Astrocyte of the cerebellum (primary cell): ENCODE results near the gene SLC6A4.

Experiments
- DNase-seq: peaks from one replicate; pipeline ENCODE4 v3.0.0-alpha.2; 2011; ENCODE audit warnings: low read depth
- H3K4me3 ChIP-seq: 2 replicates; pipeline ENCODE4 v1.5.1; 2011; ENCODE audit warnings: mild to moderate bottlenecking, low read depth, low read length, moderate library complexity
- in situ Hi-C: cut with HindIII; loops from 2 replicates; pipeline ENCODE4 v1.10.0; 2017; ENCODE audit warnings: low sequenced_read_pairs
- TF ChIP-seq, protein P1 (sequence below): IDR thresholded peaks from 2 replicates; pipeline ENCODE4 v1.5.1; 2012; ENCODE audit warnings: low read length, low read depth, moderate library complexity, mild to moderate bottlenecking; ENCODE audit errors: missing control alignments

The SLC6A4 gene

DNA sequence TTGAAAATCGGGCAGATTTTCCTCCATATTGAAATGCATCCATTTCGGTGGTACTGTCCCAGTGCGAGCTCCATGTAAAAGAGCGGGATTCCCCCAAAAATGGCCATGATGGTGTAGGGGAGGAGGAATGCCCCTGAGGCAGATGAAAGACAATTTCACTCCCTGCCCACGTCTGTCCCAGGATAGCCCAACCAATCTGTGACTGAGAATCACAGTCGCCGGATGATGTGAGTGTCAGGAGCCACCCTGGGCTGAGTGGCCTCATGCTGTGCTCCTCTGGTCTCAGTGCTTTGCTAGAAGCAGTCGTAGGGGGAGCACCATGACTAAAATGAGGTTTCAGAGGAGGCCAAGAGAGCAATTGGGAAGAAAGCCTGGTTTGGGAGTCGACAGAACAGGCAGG lies 16.7 kb downstream of the SLC6A4 start:
- H3K4me3 ChIP-seq = no peak overlapping the region
- TF ChIP-seq, protein P1, sequence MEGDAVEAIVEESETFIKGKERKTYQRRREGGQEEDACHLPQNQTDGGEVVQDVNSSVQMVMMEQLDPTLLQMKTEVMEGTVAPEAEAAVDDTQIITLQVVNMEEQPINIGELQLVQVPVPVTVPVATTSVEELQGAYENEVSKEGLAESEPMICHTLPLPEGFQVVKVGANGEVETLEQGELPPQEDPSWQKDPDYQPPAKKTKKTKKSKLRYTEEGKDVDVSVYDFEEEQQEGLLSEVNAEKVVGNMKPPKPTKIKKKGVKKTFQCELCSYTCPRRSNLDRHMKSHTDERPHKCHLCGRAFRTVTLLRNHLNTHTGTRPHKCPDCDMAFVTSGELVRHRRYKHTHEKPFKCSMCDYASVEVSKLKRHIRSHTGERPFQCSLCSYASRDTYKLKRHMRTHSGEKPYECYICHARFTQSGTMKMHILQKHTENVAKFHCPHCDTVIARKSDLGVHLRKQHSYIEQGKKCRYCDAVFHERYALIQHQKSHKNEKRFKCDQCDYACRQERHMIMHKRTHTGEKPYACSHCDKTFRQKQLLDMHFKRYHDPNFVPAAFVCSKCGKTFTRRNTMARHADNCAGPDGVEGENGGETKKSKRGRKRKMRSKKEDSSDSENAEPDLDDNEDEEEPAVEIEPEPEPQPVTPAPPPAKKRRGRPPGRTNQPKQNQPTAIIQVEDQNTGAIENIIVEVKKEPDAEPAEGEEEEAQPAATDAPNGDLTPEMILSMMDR = no peak
- DNase-seq = no peak
- in situ Hi-C loops = no loop called here

DNA sequence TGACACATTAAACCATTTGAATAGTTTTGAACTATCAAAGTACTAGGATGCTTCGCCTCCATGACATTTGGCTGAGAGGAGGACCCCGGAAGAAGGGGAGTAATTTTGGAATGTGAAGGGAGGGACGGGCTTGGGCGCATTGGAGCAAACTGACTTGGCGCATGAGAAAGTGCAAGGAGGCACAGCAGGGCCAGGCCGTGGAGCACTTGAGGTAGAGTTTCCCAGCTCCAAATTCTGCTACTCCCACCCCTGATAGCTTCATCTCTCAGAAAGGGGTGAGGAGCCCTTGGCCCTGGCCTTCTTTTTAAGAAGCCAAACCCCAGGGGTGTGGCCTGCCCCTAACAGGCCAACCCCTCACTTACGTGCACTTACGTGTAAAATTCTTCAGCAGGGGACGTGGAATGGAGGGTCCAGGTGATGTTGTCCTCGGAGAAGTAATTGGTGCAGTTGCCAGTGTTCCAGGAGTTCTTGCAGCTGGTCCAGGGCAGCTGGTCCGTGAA lies 17.7 kb downstream of the SLC6A4 start:
- H3K4me3 ChIP-seq = no peak overlapping the region
- DNase-seq = no peak
- TF ChIP-seq, protein P1 = no peak
- in situ Hi-C loops = no loop called here

DNA sequence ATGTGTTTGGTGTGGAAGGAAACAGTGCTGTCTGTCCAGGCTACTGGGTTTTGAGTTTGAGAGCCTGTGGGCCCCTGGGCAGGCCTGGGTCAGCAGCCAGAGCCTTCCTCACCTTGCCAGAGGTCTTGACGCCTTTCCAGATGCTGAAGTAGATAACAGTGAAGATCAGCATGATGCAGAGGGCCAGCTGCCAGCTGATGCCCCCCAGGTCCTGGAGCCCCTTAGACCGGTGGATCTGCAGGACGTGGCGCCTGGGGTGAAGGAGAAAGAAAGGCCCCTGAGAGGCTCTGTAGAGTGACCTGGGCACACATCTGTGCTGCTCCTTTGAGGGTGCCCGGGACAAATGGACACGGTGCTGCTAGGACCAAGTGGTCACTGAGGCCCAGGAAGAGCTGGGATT lies 18.4 kb downstream of the SLC6A4 start:
- TF ChIP-seq, protein P1 = no peak
- in situ Hi-C loops = no loop called here

GRCh38 chr17:30212750-30213149 lies 22.7 kb downstream of the SLC6A4 start:
- in situ Hi-C loops = no loop called here
- H3K4me3 ChIP-seq = no peak overlapping the region
- TF ChIP-seq, protein P1 = no peak
- no peak for DNase-seq

More for the DNA sequence above, 18.4 kb downstream of the SLC6A4 start:
- no peak overlapping the region for H3K4me3 ChIP-seq
- no peak for DNase-seq

DNA sequence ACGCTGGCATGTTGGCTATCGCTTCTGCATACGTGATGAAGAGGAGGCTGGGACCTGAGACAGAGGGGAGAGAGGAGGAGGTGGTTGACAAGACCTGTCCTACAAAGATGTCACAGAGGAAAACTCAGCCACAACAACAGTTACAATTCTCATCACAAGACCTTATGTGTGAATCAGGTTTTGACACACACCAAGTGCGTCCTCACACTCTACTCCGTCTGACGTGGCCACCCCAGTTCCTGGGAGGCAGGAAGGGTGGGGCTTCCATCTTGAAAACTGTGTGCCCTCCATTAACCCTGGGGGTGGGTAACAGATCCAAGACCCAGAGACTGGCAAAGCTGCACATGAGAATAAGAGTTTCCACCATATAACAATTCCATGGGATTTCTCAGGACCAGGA lies 24.1 kb downstream of the SLC6A4 start:
- DNase-seq = no peak
- TF ChIP-seq, protein P1 = no peak
- in situ Hi-C loops = no loop called here
- H3K4me3 ChIP-seq = no peak overlapping the region

DNA sequence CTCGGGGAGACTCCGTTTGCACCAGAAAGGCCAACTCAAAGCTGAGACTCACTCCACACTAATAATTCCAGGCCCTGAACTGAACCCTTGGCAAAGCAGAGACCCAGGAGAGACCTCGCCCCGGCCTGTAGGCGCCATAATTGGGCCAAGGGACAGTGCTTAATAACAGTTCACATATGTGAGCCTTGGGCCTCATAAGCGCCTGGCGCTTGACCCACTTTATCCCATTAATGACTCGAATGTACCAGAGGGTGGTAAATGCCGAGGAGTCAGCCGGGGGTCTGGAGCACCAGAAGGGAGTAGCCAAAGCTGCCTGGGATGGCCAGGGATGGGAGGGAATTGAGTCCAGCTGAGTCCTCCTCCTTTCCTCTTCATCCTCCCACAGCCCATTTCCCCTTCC lies 24.6 kb downstream of the SLC6A4 start:
- in situ Hi-C loops = no loop called here
- TF ChIP-seq, protein P1 = no peak
- DNase-seq = no peak
- no peak overlapping the region for H3K4me3 ChIP-seq

DNA sequence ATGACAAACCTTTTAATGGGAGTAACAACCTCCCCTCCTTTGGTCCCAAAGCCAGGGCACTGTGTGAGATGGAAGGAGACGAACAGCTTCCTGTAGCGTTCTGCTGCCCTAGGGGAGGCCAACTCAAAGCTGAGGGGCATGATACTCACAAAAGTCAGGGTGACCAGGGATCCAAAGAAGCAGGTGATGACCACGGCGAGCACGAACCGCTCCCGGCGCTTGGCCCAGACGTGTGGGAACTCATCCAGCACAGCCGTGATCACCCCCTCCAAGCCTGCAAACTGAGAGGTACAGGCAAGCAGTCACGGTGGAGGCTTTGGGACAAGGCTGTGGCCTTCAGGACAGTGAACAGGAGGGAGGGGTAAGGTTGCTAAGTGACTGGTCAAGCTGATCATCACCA lies 25.1 kb downstream of the SLC6A4 start:
- in situ Hi-C loops = no loop called here
- TF ChIP-seq, protein P1 = no peak
- H3K4me3 ChIP-seq = no peak overlapping the region
- DNase-seq = no peak
